Hematopoietic multipotent progenitor cell treated with erythropoietin and hydrocortisone succinate and interleukin-3 and kit ligand, for 8 days (in vitro differentiated cells): Measurements from ENCODE around the gene NAPEPLD.
"Not testable (repeated sequence)": the region's sequence is repeated elsewhere in the genome, so short reads cannot be mapped to it uniquely, and the experiment has no call there.

Experiments
- DNase-seq: peaks from one replicate; pipeline ENCODE4 v3.0.0-alpha.2; 2015

The NAPEPLD gene

GRCh38 chr7:103059471-103059870 is 89.4 kb downstream of the NAPEPLD start:
- DNase-seq: no peak

DNA sequence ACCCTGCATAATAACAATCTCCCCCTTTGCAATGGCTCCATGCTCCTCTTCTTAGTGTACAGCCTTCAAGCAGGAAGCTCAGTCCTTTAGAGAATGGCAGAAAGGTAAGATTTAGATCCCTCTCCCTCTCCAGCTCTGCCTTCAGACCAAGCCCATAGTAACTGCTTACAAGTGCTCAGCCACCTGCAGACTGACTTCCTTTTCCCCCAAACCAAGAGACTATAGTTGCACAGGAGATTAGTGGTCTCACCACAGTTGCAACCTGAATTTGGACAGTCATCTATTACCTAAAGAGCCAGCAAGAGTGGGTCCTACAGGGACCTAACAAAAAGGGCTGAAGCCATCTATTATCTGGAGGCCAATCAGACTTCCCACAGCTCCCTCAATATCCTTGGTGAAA is 90.8 kb downstream of the NAPEPLD start:
- no peak for DNase-seq

DNA sequence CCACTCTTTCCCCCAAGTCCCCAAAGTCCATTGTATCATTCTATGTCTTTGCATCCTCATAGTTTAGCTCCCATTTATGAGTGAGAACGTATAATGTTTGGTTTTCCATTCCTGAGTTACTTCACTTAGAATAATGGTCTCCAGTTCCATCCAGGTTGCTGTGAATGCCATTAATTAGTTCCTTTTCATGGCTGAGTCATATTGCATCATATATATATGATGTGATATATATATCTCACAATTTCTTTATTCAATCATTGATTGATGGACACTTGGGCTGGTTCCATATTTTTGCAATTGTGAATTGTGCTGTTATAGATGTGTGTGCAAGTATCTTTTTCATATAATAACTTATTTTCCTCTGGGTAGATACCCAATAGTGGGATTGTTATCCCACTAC is 92.9 kb downstream of the NAPEPLD start:
- not testable (repeated sequence) for DNase-seq

DNA sequence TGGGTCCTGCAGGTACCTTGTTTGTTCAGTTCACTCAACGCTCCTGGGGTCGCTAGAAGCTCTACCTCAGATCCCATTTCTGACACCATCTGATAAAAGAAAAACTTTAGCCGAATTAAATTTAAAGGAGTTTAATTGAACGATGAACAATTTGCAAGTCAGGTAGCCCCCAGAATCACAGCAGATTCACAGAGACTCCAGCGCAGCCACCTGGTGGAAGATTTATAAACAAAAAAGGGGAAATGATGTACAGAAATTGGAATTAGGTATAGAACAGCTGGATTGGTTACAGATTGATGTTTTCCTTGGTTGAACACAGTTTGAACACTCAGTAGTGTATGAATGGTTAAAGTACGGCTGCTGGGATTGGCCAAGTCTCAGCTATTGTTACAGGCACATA is 97.4 kb downstream of the NAPEPLD start:
- no peak for DNase-seq
